Kidney epithelial cell (primary cell): Measurements from ENCODE around the gene NCAPG2. TPM values are rescaled to one million over a fixed set of nuclear protein-coding genes. Genes with fewer than 3 reads are reported as not detected.

Experiments used
- DNase-seq: peaks from one replicate; pipeline ENCODE4 v3.0.0-alpha.2; 2010; ENCODE audit warnings: low read depth
- H3K27me3 ChIP-seq: 2 replicates; pipeline ENCODE4 v1.6.0; 2011; ENCODE audit warnings: low read length; ENCODE audit not compliant: control insufficient read depth, insufficient read depth
- H3K36me3 ChIP-seq: 2 replicates; pipeline ENCODE4 v1.5.1; 2011; ENCODE audit warnings: low read length; ENCODE audit not compliant: control insufficient read depth, insufficient read depth
- H3K4me3 ChIP-seq: 2 replicates; pipeline ENCODE4 v1.5.1; 2011; ENCODE audit warnings: low read depth, mild to moderate bottlenecking, control low read depth, low read length
- total RNA-seq: library from RNA; depleted of rRNA; stranded (reverse); fragments of >200 nt; gene quantifications from 2 replicates; pipeline ENCODE4 v1.2.3, GENCODE V29; 2015
- TF ChIP-seq, protein P1 (sequence below): IDR thresholded peaks from 2 replicates; pipeline ENCODE4 v1.5.1; 2011; ENCODE audit warnings: mild to moderate bottlenecking, moderate library complexity, low read length, control low read depth, inconsistent platforms; ENCODE audit not compliant: insufficient read depth, poor library complexity, severe bottlenecking

NCAPG2 gene
- total RNA-seq, 1 donor from 2014 or later = 8.5 TPM

DNA sequence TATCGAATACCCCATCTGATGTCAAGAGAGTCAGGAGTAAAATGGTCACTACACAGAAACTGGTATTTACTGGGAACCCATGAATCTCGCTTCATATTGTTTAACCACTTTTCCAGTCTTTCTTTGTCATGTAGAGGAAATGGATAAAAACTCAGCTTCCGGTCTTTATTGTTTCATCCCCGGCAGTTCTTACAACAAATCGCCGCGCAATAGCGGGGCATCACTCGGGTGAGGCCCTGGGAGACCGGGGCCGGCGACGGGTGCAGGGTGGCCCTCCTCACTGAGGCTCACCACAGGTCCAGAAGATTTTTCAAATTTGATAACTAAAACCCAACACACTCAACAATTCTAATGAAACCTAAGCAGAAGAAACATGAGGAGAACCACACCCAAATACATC lies 81.4 kb downstream of the NCAPG2 start:
- no peak for DNase-seq
- Histone ChIP-seq H3K36me3 (peaks cover 2% of the 10 kb centered on the region), H3K4me3 (no peak overlapping the region), H3K27me3 (no peaks in the 10 kb centered on the region)
- TF ChIP-seq, protein P1, sequence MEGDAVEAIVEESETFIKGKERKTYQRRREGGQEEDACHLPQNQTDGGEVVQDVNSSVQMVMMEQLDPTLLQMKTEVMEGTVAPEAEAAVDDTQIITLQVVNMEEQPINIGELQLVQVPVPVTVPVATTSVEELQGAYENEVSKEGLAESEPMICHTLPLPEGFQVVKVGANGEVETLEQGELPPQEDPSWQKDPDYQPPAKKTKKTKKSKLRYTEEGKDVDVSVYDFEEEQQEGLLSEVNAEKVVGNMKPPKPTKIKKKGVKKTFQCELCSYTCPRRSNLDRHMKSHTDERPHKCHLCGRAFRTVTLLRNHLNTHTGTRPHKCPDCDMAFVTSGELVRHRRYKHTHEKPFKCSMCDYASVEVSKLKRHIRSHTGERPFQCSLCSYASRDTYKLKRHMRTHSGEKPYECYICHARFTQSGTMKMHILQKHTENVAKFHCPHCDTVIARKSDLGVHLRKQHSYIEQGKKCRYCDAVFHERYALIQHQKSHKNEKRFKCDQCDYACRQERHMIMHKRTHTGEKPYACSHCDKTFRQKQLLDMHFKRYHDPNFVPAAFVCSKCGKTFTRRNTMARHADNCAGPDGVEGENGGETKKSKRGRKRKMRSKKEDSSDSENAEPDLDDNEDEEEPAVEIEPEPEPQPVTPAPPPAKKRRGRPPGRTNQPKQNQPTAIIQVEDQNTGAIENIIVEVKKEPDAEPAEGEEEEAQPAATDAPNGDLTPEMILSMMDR = no peak

DNA sequence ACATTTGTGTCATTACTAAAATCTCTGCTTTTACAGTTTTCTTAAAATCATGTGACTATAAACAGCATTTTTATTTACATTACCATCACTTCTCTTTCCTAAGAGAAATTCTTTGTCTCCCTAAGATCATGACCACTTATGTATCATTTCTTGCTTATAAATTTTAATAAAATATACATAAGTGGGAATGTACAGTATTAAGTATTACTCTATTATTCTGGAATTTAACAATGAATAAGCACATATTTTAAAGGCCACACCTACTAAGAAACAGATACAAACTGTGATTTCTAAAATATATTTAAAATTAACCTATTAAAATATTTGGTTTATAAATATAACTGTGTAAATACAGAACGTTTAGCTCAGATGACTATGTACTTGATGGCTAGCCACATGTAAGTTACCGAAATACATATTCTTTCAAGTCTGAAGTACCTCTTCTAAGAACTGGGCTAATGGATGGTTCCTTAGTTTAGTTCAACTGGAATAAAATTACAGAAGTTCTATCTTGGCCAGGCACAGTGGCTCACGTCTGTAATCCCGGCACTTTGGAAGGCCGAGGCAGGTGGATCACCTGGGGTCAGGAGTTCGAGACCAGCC lies 83.7 kb downstream of the NCAPG2 start:
- no peak for DNase-seq
- Histone ChIP-seq H3K4me3 (no peak overlapping the region), H3K36me3 (no peaks in the 10 kb centered on the region), H3K27me3 (no peaks in the 10 kb centered on the region)
- TF ChIP-seq, protein P1 = no peak

DNA sequence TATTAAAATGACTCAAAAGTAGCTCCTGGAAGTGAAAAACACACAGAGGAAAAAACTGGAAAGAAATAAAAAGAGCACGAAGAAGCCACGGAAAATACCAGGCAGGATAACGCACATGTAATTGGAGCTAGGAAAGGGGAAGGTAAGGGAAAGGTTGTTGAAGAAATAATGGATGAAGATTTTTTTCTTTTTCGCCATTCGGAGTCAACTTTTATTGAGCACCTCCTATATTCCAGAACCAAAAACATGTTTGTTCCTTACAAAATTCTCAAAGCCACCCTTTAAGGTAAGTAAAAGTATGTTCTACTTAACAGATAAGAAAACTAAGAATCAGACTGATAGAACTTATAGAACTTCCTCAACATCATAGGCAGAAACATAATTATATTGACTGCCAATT lies 84.2 kb downstream of the NCAPG2 start:
- Histone ChIP-seq H3K27me3 (no peaks in the 10 kb centered on the region), H3K36me3 (no peaks in the 10 kb centered on the region), H3K4me3 (no peak overlapping the region)
- no peak for DNase-seq
- TF ChIP-seq, protein P1 = no peak

DNA sequence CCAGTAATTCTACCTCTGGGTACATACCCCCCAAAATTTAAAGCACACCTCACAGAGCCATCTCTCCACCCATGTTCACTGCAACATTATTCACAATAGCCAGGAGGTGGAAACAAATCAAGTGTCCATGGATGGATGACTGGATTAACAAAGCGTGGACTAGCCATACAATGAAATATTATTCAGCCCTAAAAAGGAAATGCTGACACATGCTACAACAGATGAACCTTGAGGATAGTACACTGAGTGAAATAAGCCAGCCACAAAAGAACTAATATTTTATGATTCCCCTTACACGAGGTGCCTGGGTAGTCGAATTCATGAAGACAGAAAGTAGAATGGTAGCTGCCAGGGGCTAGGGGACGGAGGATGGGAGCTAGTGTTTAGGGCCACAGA lies 85.9 kb downstream of the NCAPG2 start:
- DNase-seq = no peak
- Histone ChIP-seq H3K4me3 (no peak overlapping the region), H3K27me3 (no peaks in the 10 kb centered on the region), H3K36me3 (no peaks in the 10 kb centered on the region)
- TF ChIP-seq, protein P1 = no peak

DNA sequence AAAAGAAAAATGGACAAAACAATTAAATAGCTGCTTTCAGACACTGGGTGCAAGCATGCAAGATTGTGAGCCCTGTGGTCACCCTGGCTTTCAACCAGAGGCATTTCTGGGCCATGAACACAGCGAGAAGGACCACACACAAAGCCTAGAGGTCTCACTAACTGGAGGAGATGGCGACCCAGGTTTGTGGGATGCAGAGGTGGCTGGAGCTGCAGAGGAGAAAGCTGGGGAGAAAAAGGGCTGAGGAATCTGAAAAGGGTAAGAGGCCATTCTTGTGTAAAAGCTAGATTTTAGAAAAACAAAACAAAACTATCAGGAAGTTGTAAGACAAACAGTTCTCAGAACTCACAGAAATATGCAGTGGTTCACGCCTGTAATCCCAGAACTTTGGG lies 86.9 kb downstream of the NCAPG2 start:
- TF ChIP-seq, protein P1 = no peak
- no peak overlapping the region for H3K4me3 ChIP-seq
- H3K27me3 ChIP-seq = no peaks in the 10 kb centered on the region
- no peaks in the 10 kb centered on the region for H3K36me3 ChIP-seq
- no peak for DNase-seq

DNA sequence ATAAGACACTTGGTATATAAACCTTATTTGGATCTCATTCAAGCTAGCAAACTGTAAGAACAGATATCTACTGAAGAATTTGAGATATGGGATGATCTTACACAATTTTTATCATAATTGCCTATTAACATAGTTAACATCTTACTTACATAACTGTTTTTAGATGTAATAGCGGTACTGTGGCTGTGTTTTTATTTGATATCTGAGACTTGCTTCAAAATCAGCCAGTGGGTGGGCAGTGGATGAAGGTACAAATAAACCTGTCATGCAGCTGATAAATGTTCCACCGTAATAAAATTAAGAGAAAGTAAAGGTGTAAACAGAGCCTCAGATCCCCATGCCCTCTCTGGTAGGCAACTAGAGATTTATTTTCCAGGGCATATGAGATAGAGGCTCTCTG lies 88.6 kb downstream of the NCAPG2 start:
- Histone ChIP-seq H3K36me3 (no peaks in the 10 kb centered on the region), H3K27me3 (no peaks in the 10 kb centered on the region), H3K4me3 (no peak overlapping the region)
- TF ChIP-seq, protein P1 = no peak
- DNase-seq = no peak
